Effector CD4-positive, alpha-beta T cell (primary cell): Measurements from ENCODE around the gene TPCN2.
"Not testable (repeated sequence)": the region's sequence is repeated elsewhere in the genome, so short reads cannot be mapped to it uniquely, and the experiment has no call there.

ENCODE experiments used
- DNase-seq: peaks from one replicate; pipeline ENCODE4 v3.0.0-alpha.2; 2020

The TPCN2 gene

GRCh38 chr11:69059429-69059828 is 10.7 kb downstream of the TPCN2 start:
- DNase-seq = no peak

- no peak for DNase-seq
Measured at GRCh38 chr11:69059985-69060384, 11.3 kb downstream of the TPCN2 start.

GRCh38 chr11:69060806-69061712 is 12.3 kb downstream of the TPCN2 start:
- no peak for DNase-seq

- no peak for DNase-seq
Measured at GRCh38 chr11:69061713-69062053, 13.0 kb downstream of the TPCN2 start.

GRCh38 chr11:69062169-69062855 is 13.6 kb downstream of the TPCN2 start:
- no peak for DNase-seq

- no peak for DNase-seq
Measured at GRCh38 chr11:69062873-69063651, 14.3 kb downstream of the TPCN2 start.

- DNase-seq = no peak
Measured at GRCh38 chr11:69063652-69064260, 15.0 kb downstream of the TPCN2 start.

GRCh38 chr11:69064394-69064957 is 15.7 kb downstream of the TPCN2 start:
- DNase-seq = no peak

GRCh38 chr11:69065147-69065710 is 16.5 kb downstream of the TPCN2 start:
- no peak for DNase-seq

- no peak for DNase-seq
Measured at GRCh38 chr11:69066122-69067112, 17.7 kb downstream of the TPCN2 start.

GRCh38 chr11:69067200-69067599 is 18.5 kb downstream of the TPCN2 start:
- no peak for DNase-seq

- DNase-seq = no peak
Measured at GRCh38 chr11:69071086-69071800, 22.5 kb downstream of the TPCN2 start.

- DNase-seq = no peak
Measured at GRCh38 chr11:69071956-69072355, 23.2 kb downstream of the TPCN2 start.

- DNase-seq = no peak
Measured at GRCh38 chr11:69073469-69073868, 24.7 kb downstream of the TPCN2 start.

- DNase-seq = no peak
Measured at GRCh38 chr11:69074375-69075140, 25.8 kb downstream of the TPCN2 start.

GRCh38 chr11:69075421-69076128 is 26.8 kb downstream of the TPCN2 start:
- DNase-seq = no peak

GRCh38 chr11:69076129-69076791 is 27.5 kb downstream of the TPCN2 start:
- DNase-seq = no peak

GRCh38 chr11:69076977-69077376 is 28.2 kb downstream of the TPCN2 start:
- DNase-seq = not testable (repeated sequence)
